H1 (cell line): Measurements from ENCODE around the gene SCAF11. TPM values are rescaled to one million over a fixed set of nuclear protein-coding genes. Genes with fewer than 3 reads are reported as not detected.

Experiments
- CTCF ChIA-PET: fragments of 300-600 bp; sonication (Branson Sonifier 250); formaldehyde crosslinking; loops from one replicate; lab custom pipeline; 2021; ENCODE audit not compliant: partially characterized antibody; lab: Charles Lee
- POLR2A ChIA-PET: fragments of 300-600 bp; sonication (Branson Sonifier 250); formaldehyde crosslinking; loops from one replicate; lab custom pipeline; 2021; ENCODE audit warnings: inconsistent platforms; ENCODE audit not compliant: partially characterized antibody; lab: Charles Lee
- DNase-seq, 2 experiments: peaks; one replicate each; pipeline versions ENCODE4 v3.0.0 to v3.0.0-alpha.2; 2010 to 2022; ENCODE audit warnings: low spot score in 2 of 2, low read depth in 1 of 2, mixed read lengths in 1 of 2
- FAIRE-seq: peaks from 2 replicates; lab custom pipeline; 2011; peaks lifted over from hg19 to GRCh38; lab: Jason Lieb, UNC
- H2AFZ ChIP-seq: 2 replicates; pipeline ENCODE4 v1.8.1; 2012; ENCODE audit warnings: low read length, inconsistent platforms
- H2AK5ac ChIP-seq: 2 replicates; pipeline ENCODE4 v1.6.1; 2013; ENCODE audit warnings: low read depth, low read length
- H2BK120ac ChIP-seq: replicated peaks from 2 replicates; pipeline ENCODE3; 2013; ENCODE audit warnings: low read depth, low read length, inconsistent platforms
- H2BK12ac ChIP-seq: 2 replicates; pipeline ENCODE4 v1.6.1; 2013; ENCODE audit warnings: low read depth, low read length
- H2BK15ac ChIP-seq: 2 replicates; pipeline ENCODE4 v1.6.1; 2013; ENCODE audit warnings: low read length
- H2BK20ac ChIP-seq: 2 replicates; pipeline ENCODE4 v1.6.1; 2013; ENCODE audit warnings: low read length
- H2BK5ac ChIP-seq: 2 replicates; pipeline ENCODE4 v1.6.1; 2013; ENCODE audit warnings: low read depth, low read length
- H3K14ac ChIP-seq: 2 replicates; pipeline ENCODE4 v1.6.1; 2013; ENCODE audit warnings: inconsistent platforms; ENCODE audit not compliant: insufficient read length
- H3K18ac ChIP-seq: 2 replicates; pipeline ENCODE4 v1.6.1; 2013; ENCODE audit warnings: low read length; ENCODE audit errors: extremely low read depth
- H3K23ac ChIP-seq: 2 replicates; pipeline ENCODE4 v1.6.1; 2013; ENCODE audit warnings: inconsistent platforms; ENCODE audit not compliant: insufficient read length
- H3K23me2 ChIP-seq: 2 replicates; pipeline ENCODE4 v1.6.1; 2013; ENCODE audit warnings: low read depth, low read length
- H3K27ac ChIP-seq: 2 replicates; pipeline ENCODE4 v1.6.1; 2011; ENCODE audit warnings: low read depth, low read length, inconsistent platforms
- H3K27me3 ChIP-seq, 4 experiments: replicated peaks in 1 of 4; 1 replicate in 1 of 4; 2 replicates in 3 of 4; pipeline versions ENCODE4 v1.6.1 to v1.8.1; 2011 to 2013; ENCODE audit warnings: low read length in 3 of 4, mild to moderate bottlenecking in 3 of 4, inconsistent platforms in 2 of 4, mixed read lengths in 2 of 4, moderate library complexity in 1 of 4; ENCODE audit not compliant: control insufficient read depth in 3 of 4, insufficient read depth in 3 of 4; ENCODE audit errors: extremely low read depth in 1 of 4
- H3K36me3 ChIP-seq, 4 experiments: 2 replicates each; pipeline versions ENCODE4 v1.6.1 to v1.8.1; 2011 to 2013; ENCODE audit warnings: mild to moderate bottlenecking in 4 of 4, low read length in 3 of 4, moderate library complexity in 2 of 4, control low read depth in 1 of 4, inconsistent platforms in 1 of 4; ENCODE audit not compliant: insufficient read depth in 4 of 4, control insufficient read depth in 2 of 4
- H3K4ac ChIP-seq: replicated peaks from 2 replicates; pipeline ENCODE3; 2013; ENCODE audit warnings: low read length, low read depth, mixed read lengths, inconsistent platforms; ENCODE audit not compliant: insufficient read length
- H3K4me1 ChIP-seq, 4 experiments: replicated peaks in 1 of 4; 1 replicate in 1 of 4; 2 replicates in 3 of 4; pipeline versions ENCODE4 v1.6.1 to v1.8.1; 2011 to 2013; ENCODE audit warnings: low read length in 3 of 4, inconsistent platforms in 2 of 4, mixed read lengths in 1 of 4; ENCODE audit not compliant: insufficient read depth in 4 of 4, control insufficient read depth in 3 of 4
- H3K4me2 ChIP-seq, 2 experiments: 2 replicates each; pipeline versions ENCODE4 v1.6.1 to v1.8.1; 2011 to 2013; ENCODE audit warnings: low read depth in 2 of 2, low read length in 2 of 2, control low read depth in 1 of 2, inconsistent platforms in 1 of 2, mild to moderate bottlenecking in 1 of 2; ENCODE audit not compliant: insufficient read depth in 1 of 2
- H3K4me3 ChIP-seq, 4 experiments: fragments of 200-600, 300-600 bp in 1 of 4; sonication (generic), shearing (Covaris generic), sonication (Bioruptor Twin) in 1 of 4; 2 replicates each; pipeline versions ENCODE4 v1.5.1 to v1.8.1; 2011 to 2016; ENCODE audit warnings: low read length in 4 of 4, low read depth in 3 of 4, control low read depth in 2 of 4, inconsistent platforms in 2 of 4, mild to moderate bottlenecking in 2 of 4, mixed read lengths in 1 of 4, moderate library complexity in 1 of 4; ENCODE audit not compliant: insufficient read depth in 2 of 4; ENCODE audit errors: extremely low read depth in 1 of 4
- H3K56ac ChIP-seq: replicated peaks from 2 replicates; pipeline ENCODE3; 2013; ENCODE audit warnings: low read depth, mild to moderate bottlenecking, mixed read lengths, low read length, inconsistent platforms; ENCODE audit not compliant: insufficient read length
- H3K79me1 ChIP-seq: 2 replicates; pipeline ENCODE4 v1.6.1; 2013; ENCODE audit warnings: low read depth, low read length, control low read depth
- H3K79me2 ChIP-seq, 2 experiments: 2 replicates each; pipeline versions ENCODE4 v1.6.1 to v1.8.1; 2012 to 2013; ENCODE audit warnings: low read length in 2 of 2, mild to moderate bottlenecking in 2 of 2, inconsistent platforms in 1 of 2; ENCODE audit not compliant: insufficient read depth in 2 of 2, control insufficient read depth in 1 of 2
- H3K9ac ChIP-seq, 4 experiments: replicated peaks in 1 of 4; 1 replicate in 1 of 4; 2 replicates in 3 of 4; pipeline versions ENCODE4 v1.6.1 to v1.8.1; 2011 to 2013; ENCODE audit warnings: low read depth in 3 of 4, low read length in 3 of 4, control low read depth in 2 of 4, mild to moderate bottlenecking in 2 of 4, moderate library complexity in 2 of 4, inconsistent platforms in 1 of 4; ENCODE audit errors: extremely low read depth in 1 of 4
- H3K9me3 ChIP-seq, 2 experiments: 2 replicates each; pipeline versions ENCODE4 v1.6.1 to v1.8.1; 2012 to 2013; ENCODE audit warnings: mild to moderate bottlenecking in 2 of 2, moderate library complexity in 2 of 2, control low read depth in 1 of 2, inconsistent platforms in 1 of 2, low read depth in 1 of 2, low read length in 1 of 2, mixed read lengths in 1 of 2; ENCODE audit not compliant: insufficient read depth in 2 of 2
- H4K20me1 ChIP-seq, 2 experiments: replicated peaks in 1 of 2; 2 replicates each; pipeline versions ENCODE3 to v1.8.1; 2011 to 2013; ENCODE audit warnings: inconsistent platforms in 2 of 2, low read length in 2 of 2, mild to moderate bottlenecking in 1 of 2; ENCODE audit not compliant: insufficient read depth in 2 of 2, control insufficient read depth in 1 of 2
- H4K5ac ChIP-seq: 2 replicates; pipeline ENCODE4 v1.6.1; 2013; ENCODE audit warnings: low read length, low read depth, mixed read lengths, inconsistent platforms; ENCODE audit not compliant: insufficient read length
- H4K8ac ChIP-seq: 2 replicates; pipeline ENCODE4 v1.8.0; 2013; ENCODE audit warnings: mild to moderate bottlenecking, moderate library complexity, low read length, inconsistent platforms; ENCODE audit not compliant: insufficient read depth; ENCODE audit errors: extremely low read depth
- H4K91ac ChIP-seq: replicated peaks from 2 replicates; pipeline ENCODE3; 2013; ENCODE audit warnings: low read length, mixed read lengths, inconsistent platforms; ENCODE audit not compliant: insufficient read length
- CHD2 ChIP-seq: IDR thresholded peaks from 2 replicates; pipeline ENCODE4 v1.6.1; 2012; ENCODE audit warnings: low read length, improper control_type of control experiment
- SIX5 ChIP-seq: IDR thresholded peaks from 2 replicates; pipeline ENCODE4 v1.6.1; 2011; ENCODE audit warnings: mild to moderate bottlenecking, low read depth, low read length
- TAF1 ChIP-seq: IDR thresholded peaks from 2 replicates; pipeline ENCODE4 v1.6.1; 2011; ENCODE audit warnings: mild to moderate bottlenecking, low read depth, low read length
- TEAD4 ChIP-seq: IDR thresholded peaks from 2 replicates; pipeline ENCODE4 v1.6.1; 2012; ENCODE audit warnings: low read depth, low read length, inconsistent platforms, mixed read lengths
- WGBS, 2 experiments: shearing (Covaris generic) in 1 of 2; methylation state at CpG; one replicate each; pipeline versions ENCODE4 v1.1.6 to v1.1.7; 2013 to 2015; ENCODE audit warnings: low lambda C conversion rate in 2 of 2, mixed read lengths in 2 of 2, inconsistent platforms in 1 of 2, low coverage in 1 of 2, missing lambda C conversion rate in 1 of 2; ENCODE audit not compliant: insufficient replicate concordance in 2 of 2, insufficient coverage in 1 of 2, insufficient read length in 1 of 2; ENCODE audit errors: extremely low coverage in 1 of 2, missing lambda C conversion rate in 1 of 2; 5-methylcytosine and 5-hydroxymethylcytosine counted together
- polyA plus RNA-seq, 7 experiments: library from polyadenylated mRNA; depleted of rRNA in 3 of 7; stranded (reverse) in 5 of 7; unstranded in 2 of 7; fragments of >200 nt in 5 of 7; fragments of 200-250 nt in 2 of 7; gene quantifications; 1 replicate in 5 of 7; 2 replicates in 1 of 7; 4 replicates in 1 of 7; pipeline versions ENCODE4 v1.2.1 to v1.2.3, GENCODE V29; 2011 to 2013; ENCODE audit warnings: missing spikeins in 2 of 7, mixed read lengths in 2 of 7
- total RNA-seq: library from RNA; stranded (reverse); fragmentation: NEBNext Ultra II Directional; extraction: Animal tissue kit (Norgen Biotek cat#: 25700); gene quantifications from 2 replicates; pipeline ENCODE4 v1.2.1, GENCODE V29; 2021
- TF ChIP-seq, protein P1 (sequence below), 3 experiments: IDR thresholded peaks; 1 replicate in 2 of 3; 2 replicates in 1 of 3; pipeline versions ENCODE4 v1.5.1 to v1.6.1; 2011; ENCODE audit warnings: low read length in 3 of 3, mild to moderate bottlenecking in 3 of 3, inconsistent platforms in 2 of 3, low read depth in 1 of 3, moderate library complexity in 1 of 3; ENCODE audit not compliant: insufficient read depth in 1 of 3; ENCODE audit errors: control extremely low read depth in 1 of 3

Gene SCAF11
- total and polyA plus RNA-seq, 2 of the 8 experiments (the other 6 are each of a cell fraction or from before 2014, with no cell fraction given), result 15.1 to 77.8 TPM

GRCh38 chr12:46024099-46024498 is 33.7 kb upstream of the SCAF11 start:
- H3K4me2 ChIP-seq, result no peak overlapping the region
- POLR2A ChIA-PET, result no interaction called here
- no peak overlapping the region for H3K18ac ChIP-seq
- H2BK12ac ChIP-seq, result 0 out of 2 replicates have a peak overlapping the region, but pooled peaks have one; percentile 60
- no peak overlapping the region for H3K9ac ChIP-seq
- H2AFZ ChIP-seq, result no peak overlapping the region
- no peaks in the 10 kb centered on the region for H3K79me1 ChIP-seq
- no peak overlapping the region for H3K23ac ChIP-seq
- no peaks in the 10 kb centered on the region for H3K23me2 ChIP-seq
- H3K9me3 ChIP-seq, result peaks cover 14% of the 10 kb centered on the region in 2 experiments
- H3K36me3 ChIP-seq, result no peaks in the 10 kb centered on the region
- no peak overlapping the region for H3K56ac ChIP-seq
- no peak overlapping the region for H3K4ac ChIP-seq
- no peak overlapping the region for H4K91ac ChIP-seq
- H2BK5ac ChIP-seq, result no peak overlapping the region
- no peaks in the 10 kb centered on the region for H4K20me1 ChIP-seq
- H3K4me3 ChIP-seq, result no peak overlapping the region
- H2BK15ac ChIP-seq, result no peak overlapping the region
- no peaks in the 10 kb centered on the region for H3K27me3 ChIP-seq
- H3K14ac ChIP-seq, result no peak overlapping the region
- H2BK20ac ChIP-seq, result no peak overlapping the region
- TF ChIP-seq, protein P1, sequence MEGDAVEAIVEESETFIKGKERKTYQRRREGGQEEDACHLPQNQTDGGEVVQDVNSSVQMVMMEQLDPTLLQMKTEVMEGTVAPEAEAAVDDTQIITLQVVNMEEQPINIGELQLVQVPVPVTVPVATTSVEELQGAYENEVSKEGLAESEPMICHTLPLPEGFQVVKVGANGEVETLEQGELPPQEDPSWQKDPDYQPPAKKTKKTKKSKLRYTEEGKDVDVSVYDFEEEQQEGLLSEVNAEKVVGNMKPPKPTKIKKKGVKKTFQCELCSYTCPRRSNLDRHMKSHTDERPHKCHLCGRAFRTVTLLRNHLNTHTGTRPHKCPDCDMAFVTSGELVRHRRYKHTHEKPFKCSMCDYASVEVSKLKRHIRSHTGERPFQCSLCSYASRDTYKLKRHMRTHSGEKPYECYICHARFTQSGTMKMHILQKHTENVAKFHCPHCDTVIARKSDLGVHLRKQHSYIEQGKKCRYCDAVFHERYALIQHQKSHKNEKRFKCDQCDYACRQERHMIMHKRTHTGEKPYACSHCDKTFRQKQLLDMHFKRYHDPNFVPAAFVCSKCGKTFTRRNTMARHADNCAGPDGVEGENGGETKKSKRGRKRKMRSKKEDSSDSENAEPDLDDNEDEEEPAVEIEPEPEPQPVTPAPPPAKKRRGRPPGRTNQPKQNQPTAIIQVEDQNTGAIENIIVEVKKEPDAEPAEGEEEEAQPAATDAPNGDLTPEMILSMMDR (IDR thresholded peaks at IDR 0.05; ENCODE audit: control extremely low read depth in 1 of 3, insufficient read depth in 1 of 3, low read depth in 1 of 3, low read length in 3 of 3), result peak in 2 of 3 experiments; percentile 17 to 35; a peak in 2 of 4 replicates
- no peak for TF ChIP-seq CHD2
- no peak for TF ChIP-seq TAF1
- no peak for TF ChIP-seq SIX5
- no peak for TF ChIP-seq TEAD4
- FAIRE-seq (no peak), DNase-seq (no peak)
- H3K79me2 ChIP-seq, result no peaks in the 10 kb centered on the region
- no peak overlapping the region for H2BK120ac ChIP-seq
- no peak overlapping the region for H3K27ac ChIP-seq
- H4K5ac ChIP-seq, result no peak overlapping the region
- no peak overlapping the region for H4K8ac ChIP-seq
- H2AK5ac ChIP-seq, result no peak overlapping the region
- WGBS, 2 experiments, result 77% methylated on average over 2 of the region's 2 CpGs; no CpG with 5 or more reads in 1 of the 2 experiments
- CTCF ChIA-PET, result interaction anchor here (0.8 to 2.1 kb wide), 4 partner anchors 9 to 43 kb away, joined by 3 to 5 read pairs (median 3); no protein-coding TSS in a partner anchor
- H3K4me1 ChIP-seq, result peaks cover 0 to 3% (median 0%) of the 10 kb centered on the region in 4 experiments; a peak in 1 of 7 replicates
